Stimulated activated memory B cell treated with anti-CD40 and anti-IgM and Interleukin-4, amounts not matched to agents 10 μg/mL and 1 μg/mL and 100 μg/mL, for 72 hours (primary cell): ENCODE data around the gene DGCR6.
"Not testable (repeated sequence)": the region's sequence is repeated elsewhere in the genome, so short reads cannot be mapped to it uniquely, and the experiment has no call there.

Experiments used
- ATAC-seq: fragments of 150-1000 bp; cut with Tn5 transposase; 2 replicates; pipeline ENCODE4 v1.10.0; 2021
- H3K27ac Mint-ChIP-seq: one replicate; pipeline ENCODE4 v1.8.0; 2022; ENCODE audit warnings: mild to moderate bottlenecking, mixed read lengths
- H3K27me3 Mint-ChIP-seq: one replicate; pipeline ENCODE4 v1.8.0; 2022; ENCODE audit warnings: mixed read lengths
- H3K36me3 Mint-ChIP-seq: one replicate; pipeline ENCODE4 v1.8.0; 2022; ENCODE audit warnings: mixed read lengths
- H3K4me1 Mint-ChIP-seq: one replicate; pipeline ENCODE4 v1.8.0; 2022; ENCODE audit warnings: mixed read lengths
- H3K4me3 Mint-ChIP-seq: one replicate; pipeline ENCODE4 v1.8.0; 2022; ENCODE audit warnings: mild to moderate bottlenecking, moderate library complexity, mixed read lengths
- H3K9me3 Mint-ChIP-seq: one replicate; pipeline ENCODE4 v1.8.0; 2022; ENCODE audit warnings: mixed read lengths

Gene DGCR6

DNA sequence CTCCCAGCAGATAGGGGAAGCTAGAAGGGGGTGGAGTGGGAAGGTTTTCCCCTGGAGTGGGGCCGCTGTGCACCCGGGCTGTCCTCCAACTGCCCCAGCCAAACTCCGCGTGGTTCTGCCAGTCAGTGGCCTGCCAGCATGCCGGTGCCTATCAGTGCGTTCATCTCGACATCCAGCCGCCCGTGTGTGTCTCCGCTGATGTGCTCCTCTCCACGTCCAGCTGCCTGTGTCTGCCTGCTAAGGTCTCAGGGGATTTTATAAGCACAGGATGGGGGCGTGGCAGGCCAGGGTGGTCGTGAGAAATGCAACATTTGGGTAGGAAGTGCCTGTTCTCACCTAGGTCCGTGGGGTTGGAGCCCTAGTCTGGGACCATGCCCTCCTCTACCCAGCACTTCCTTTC is 47.0 kb downstream of the DGCR6 start:
- H3K36me3 Mint-ChIP-seq = not testable (repeated sequence)

DNA sequence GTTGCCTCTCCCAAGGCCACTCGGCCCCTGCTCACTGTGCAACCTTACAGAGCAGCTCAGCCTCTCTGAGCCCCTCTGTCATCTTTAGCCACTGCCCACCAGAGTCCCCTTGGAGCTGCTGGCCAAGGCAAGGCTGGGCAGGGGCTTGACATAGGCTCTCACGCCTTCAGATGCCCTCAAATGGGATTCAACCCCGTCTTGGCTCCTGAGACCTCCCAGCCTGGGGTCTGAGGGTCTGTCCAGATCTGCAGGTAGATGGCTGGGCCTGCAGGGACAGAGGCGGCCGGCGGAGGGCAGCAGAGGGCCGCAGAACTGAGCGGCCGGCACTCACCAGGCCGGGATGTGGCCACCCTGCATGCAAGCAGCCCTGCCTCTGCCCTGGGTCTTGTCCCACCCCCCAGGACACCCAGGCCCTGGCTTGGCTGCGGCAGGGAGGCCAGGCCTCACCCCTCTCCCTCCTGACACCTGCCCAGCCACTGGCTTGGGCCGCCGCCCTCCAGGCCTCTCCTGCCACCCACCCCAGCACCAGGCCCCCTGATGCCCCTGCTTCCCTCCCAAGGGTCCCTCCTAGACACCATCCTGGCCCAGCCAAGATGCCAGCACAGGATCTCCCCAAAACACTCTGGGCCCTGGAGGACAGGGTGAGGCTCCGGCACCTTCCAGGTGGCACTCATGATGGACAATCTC is 48.3 kb downstream of the DGCR6 start:
- not testable (repeated sequence) for H3K4me3 Mint-ChIP-seq, H3K9me3 Mint-ChIP-seq, H3K27ac Mint-ChIP-seq, H3K4me1 Mint-ChIP-seq, H3K36me3 Mint-ChIP-seq
- peaks cover 61% of the 10 kb centered on the region for H3K27me3 Mint-ChIP-seq
- peak; percentile 72 for ATAC-seq

More for the DNA sequence above, 47.0 kb downstream of the DGCR6 start:
- H3K27me3 Mint-ChIP-seq = peaks cover 60% of the 10 kb centered on the region
- H3K4me3 Mint-ChIP-seq, ATAC-seq, H3K27ac Mint-ChIP-seq, H3K4me1 Mint-ChIP-seq, H3K9me3 Mint-ChIP-seq: not testable (repeated sequence)

DNA sequence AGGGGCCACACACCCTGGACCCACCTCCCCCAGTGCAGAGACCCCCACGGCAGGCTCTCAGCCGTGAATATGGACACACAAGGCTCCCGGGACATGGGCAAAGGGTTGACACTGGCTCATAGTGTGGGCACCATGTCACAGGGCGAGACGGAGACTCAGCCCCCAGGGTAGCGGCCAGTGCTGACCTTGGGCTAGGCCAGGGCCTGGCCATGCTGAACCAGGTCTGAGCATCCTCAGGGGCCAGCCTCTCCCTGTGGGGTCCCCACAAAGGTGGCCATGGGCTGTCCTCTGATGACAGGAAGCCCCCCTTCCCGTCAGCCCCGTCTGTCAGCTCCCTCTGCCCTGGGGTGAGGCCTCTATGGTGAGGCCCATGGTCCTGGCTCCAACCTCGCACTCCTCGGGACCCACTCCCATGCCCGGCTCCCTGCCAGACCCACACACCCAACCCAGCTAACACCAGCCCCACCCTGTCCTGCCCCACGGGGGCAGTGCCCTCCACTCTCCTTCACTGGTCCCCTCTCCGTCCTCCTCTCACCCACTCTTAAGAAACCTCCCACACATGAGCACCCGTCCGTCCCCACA is 49.0 kb downstream of the DGCR6 start:
- Mint-ChIP-seq H3K4me3 (no peak overlapping the region), H3K27me3 (peaks cover 54% of the 10 kb centered on the region), H3K9me3 (no peaks in the 10 kb centered on the region), H3K36me3 (no peaks in the 10 kb centered on the region), H3K27ac (no peak overlapping the region), H3K4me1 (no peaks in the 10 kb centered on the region)
- ATAC-seq = no peak

DNA sequence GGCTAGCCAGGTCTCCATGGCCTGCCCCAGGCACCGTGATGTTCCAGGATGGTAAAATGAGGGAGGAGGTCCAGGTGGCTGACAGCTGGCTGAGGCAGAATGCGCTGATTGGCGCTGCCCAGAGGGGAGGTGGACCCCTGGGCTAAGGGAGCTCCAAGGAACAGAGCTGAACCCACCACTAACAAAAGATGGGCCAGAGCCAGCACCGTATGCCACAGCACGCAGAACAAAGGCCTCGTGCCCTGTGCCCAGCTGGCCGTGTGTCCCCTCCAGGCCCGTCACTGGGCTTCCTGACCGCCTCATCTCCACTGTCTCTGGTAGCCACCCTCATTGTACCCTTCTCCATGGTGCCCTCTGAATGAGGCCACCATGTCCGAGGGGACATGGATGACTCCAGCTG is 49.6 kb downstream of the DGCR6 start:
- no peaks in the 10 kb centered on the region for H3K9me3 Mint-ChIP-seq

DNA sequence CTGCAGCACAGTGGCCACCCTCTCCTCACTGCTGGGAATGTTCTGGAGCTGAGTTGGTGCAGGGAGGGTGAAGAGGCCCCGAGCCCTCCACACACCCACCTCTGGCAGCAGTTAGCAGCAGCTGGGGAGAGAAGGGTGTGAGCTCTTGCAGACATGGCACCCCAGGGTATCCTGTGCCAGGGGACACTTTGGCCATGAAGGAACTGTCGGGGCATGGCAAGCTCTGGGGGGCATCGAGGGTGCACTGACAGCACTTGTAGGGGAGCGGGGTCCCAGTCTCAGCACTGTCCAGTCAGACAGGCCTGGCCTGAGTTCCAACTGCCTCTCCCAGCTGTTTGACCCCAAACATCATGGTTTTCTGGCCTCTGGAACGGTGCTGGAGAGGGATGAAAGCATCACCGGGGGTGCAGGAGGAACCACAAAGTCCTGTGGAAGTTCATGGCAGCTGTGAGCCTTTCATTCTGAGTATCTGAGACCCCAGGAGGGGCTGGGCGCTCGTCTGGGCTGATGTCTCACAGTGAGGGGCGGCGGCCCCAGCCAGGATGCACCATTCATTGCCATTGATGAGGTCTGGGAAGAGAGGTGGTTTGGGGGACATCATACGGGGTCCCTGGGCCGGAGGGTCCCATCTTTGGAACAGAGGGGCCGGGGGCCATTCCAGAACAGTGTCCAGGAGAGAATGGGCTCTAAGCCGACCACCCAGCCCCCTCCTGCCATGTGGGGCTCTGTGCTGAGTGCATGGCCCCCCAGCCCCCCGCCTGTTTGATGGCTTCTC is 50.2 kb downstream of the DGCR6 start:
- not testable (repeated sequence) for H3K4me1 Mint-ChIP-seq, H3K9me3 Mint-ChIP-seq, ATAC-seq, H3K4me3 Mint-ChIP-seq, H3K27ac Mint-ChIP-seq, H3K36me3 Mint-ChIP-seq
- peaks cover 49% of the 10 kb centered on the region for H3K27me3 Mint-ChIP-seq

More for the DNA sequence above, 49.6 kb downstream of the DGCR6 start:
- Mint-ChIP-seq H3K27me3 (peaks cover 48% of the 10 kb centered on the region), H3K4me1 (no peaks in the 10 kb centered on the region), H3K36me3 (no peaks in the 10 kb centered on the region), H3K4me3 (no peak overlapping the region), H3K27ac (no peak overlapping the region)
- ATAC-seq = no peak

DNA sequence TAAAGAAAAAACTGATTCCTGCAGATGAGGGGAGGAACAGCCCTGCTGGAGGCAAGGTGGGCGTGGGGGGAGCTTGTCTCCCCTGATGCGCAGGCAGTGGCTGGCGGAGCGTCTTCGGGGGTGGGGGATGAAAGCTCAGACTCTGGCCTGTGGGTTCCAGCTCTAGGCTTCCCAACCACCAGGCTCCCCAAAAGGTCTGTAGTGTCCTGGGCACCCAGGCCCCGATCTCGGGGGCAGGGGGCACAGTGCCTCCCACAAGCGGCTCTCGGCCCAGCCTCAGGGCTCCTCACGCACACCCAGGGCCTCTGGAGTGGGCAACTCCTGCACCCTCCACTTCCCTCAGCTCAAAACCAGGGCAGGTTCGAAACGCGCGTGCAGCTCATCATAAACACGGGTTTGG is 50.8 kb downstream of the DGCR6 start:
- not testable (repeated sequence) for H3K27ac Mint-ChIP-seq, H3K4me1 Mint-ChIP-seq, ATAC-seq, H3K4me3 Mint-ChIP-seq, H3K9me3 Mint-ChIP-seq, H3K36me3 Mint-ChIP-seq
- peaks cover 56% of the 10 kb centered on the region for H3K27me3 Mint-ChIP-seq

DNA sequence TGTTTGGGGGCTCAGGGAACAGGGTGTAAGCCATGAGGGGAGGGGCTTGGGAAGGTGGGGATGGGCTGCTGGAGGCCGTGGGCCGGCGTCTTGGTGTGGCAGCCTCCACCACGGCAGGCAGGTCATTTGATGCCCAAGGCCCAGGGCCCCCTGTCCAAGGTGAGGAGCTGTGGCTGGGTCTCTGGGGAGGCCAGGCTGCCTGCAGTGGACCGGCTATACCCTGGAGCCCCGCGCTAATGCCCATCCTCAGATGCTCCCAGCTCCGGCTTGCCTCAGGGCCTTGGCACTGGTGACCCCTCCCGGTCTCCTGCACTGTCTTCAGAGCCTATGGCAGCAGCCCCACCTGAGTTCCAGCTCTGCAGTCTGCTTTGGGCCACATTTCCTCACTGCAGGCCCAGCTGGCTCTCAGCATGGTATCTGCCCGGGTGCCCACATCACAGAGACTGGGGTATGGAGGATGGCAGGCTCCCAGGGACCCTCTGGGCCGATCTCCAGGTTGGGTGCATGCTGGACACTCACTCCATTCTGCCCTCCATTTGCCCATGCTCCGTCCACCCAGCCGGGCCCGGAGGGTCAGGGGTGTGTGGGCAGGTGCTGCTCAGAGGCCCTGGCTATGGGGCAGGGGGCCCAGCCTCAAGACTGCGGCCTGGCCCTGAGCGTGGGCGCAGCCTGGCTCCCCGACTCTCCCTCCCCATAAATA is 51.7 kb downstream of the DGCR6 start:
- not testable (repeated sequence) for H3K36me3 Mint-ChIP-seq, H3K4me3 Mint-ChIP-seq, H3K4me1 Mint-ChIP-seq, H3K27ac Mint-ChIP-seq, H3K9me3 Mint-ChIP-seq, ATAC-seq
- H3K27me3 Mint-ChIP-seq = peaks cover 57% of the 10 kb centered on the region

DNA sequence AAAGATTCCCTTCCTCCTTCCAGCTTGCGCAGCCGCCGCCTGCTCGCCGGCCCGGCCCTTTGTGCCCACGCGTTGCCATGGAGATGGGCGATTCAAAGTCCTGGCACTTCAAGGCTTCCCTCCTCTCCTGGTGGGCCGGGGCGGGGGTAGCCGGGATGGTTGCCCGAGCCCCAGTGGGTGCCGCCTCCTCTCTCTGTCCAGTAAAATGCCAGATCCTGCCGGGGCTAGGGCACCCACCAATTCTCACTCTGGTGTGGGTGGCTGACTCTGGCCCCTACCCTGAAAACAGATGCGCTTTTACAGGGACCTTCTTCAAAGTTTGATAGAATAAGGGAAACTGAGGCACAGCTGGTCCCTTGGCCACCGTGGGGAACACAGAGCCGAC is 52.2 kb downstream of the DGCR6 start:
- H3K27me3 Mint-ChIP-seq = peaks cover 51% of the 10 kb centered on the region
- not testable (repeated sequence) for ATAC-seq, H3K27ac Mint-ChIP-seq, H3K4me3 Mint-ChIP-seq, H3K4me1 Mint-ChIP-seq, H3K36me3 Mint-ChIP-seq, H3K9me3 Mint-ChIP-seq

DNA sequence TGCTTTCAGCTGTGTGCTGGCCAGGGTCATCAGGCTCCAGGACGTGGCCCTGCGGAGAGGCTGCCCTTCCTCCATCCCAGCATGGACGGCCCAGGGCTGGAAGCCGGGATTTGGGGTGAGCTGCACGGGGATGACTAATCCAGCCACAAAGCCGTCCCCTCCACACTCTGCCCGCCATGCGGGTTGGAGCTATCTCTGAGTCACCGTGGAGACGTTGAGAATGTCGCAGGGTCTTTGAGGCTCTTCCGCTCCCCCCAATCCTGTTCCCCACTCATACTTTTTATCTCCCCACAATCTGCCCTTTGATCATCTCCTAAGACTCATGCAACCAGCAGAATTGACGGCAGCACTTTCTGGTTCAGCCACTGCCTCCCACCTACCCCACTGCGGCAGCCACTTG is 52.6 kb downstream of the DGCR6 start:
- H3K36me3 Mint-ChIP-seq, ATAC-seq, H3K4me3 Mint-ChIP-seq, H3K9me3 Mint-ChIP-seq, H3K4me1 Mint-ChIP-seq, H3K27ac Mint-ChIP-seq: not testable (repeated sequence)
- H3K27me3 Mint-ChIP-seq = peaks cover 49% of the 10 kb centered on the region

DNA sequence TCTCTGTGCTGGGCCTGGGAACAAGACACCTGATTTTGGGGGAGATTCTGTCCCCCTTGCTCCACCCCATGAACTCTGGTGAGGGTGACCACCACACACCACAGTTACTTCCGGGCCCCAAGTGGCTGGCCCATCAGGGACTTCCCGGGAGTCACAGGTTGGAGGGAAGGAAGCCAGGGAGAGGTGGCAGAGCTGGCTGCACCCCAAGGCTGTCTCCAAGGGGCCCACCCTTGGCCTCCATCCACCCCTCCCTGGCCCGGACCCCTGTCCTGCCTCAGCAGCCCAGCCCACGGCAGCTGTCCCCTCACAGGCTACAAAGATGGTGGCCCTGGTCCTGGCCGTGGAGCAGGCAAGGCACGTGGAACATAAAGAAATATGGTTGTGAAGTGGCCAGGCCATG is 53.1 kb downstream of the DGCR6 start:
- H3K9me3 Mint-ChIP-seq, H3K36me3 Mint-ChIP-seq, H3K4me1 Mint-ChIP-seq, ATAC-seq, H3K27ac Mint-ChIP-seq, H3K4me3 Mint-ChIP-seq: not testable (repeated sequence)
- H3K27me3 Mint-ChIP-seq = peaks cover 46% of the 10 kb centered on the region

DNA sequence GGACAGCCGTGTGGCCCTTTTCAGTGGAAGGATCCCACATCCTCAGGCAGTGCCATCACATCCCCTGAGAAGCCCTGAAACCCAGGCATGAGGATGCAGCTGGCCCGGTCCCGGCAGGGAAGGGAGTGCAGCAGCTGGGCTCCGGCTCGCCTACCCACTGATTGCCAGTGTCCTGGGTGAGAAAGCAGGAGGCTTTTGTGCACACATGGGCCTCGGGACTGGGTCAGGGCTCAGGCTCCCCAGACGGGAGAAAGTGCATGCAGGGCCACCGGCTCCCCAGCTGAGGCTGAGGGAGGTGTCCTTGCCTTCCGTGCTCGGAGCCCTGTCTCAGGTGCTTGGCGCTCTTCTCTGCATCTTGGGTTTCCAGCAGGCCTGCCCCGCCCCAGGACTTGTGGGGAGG is 53.6 kb downstream of the DGCR6 start:
- not testable (repeated sequence) for ATAC-seq, H3K4me1 Mint-ChIP-seq, H3K36me3 Mint-ChIP-seq, H3K9me3 Mint-ChIP-seq, H3K27ac Mint-ChIP-seq, H3K4me3 Mint-ChIP-seq
- H3K27me3 Mint-ChIP-seq = peaks cover 41% of the 10 kb centered on the region

DNA sequence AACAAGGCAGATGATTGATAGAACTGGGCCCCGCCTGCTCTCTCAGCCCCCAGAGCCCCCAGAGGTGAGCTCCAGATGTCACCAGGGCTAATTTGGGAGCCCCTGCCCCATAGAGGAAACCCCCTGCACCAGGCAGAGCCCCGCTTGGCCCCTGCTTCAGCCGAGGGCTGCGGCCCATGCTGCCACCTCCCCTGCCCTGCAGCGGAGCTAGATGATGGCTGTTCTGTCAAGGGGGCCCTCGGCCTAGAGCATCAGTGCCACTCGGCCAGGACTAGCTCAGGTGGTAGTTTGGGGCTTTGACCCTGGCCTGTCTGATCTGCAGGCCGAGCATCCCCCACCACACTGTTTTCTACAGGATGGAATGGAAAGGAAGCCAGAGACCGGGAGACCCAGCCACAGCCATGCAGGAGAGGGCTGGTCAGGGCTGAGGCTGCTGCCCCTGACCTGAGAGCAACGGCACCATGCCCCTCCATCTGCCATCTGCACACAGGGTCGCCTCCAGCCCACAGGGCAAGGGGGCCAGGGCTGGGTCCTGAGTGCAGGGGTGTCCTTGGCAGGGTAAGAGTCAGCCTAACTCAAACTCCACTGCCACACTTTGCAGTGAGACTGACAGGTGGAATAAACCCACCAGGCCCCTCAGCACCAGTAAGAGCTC is 54.2 kb downstream of the DGCR6 start:
- H3K4me3 Mint-ChIP-seq, H3K27ac Mint-ChIP-seq, H3K4me1 Mint-ChIP-seq, ATAC-seq, H3K9me3 Mint-ChIP-seq, H3K36me3 Mint-ChIP-seq: not testable (repeated sequence)
- peaks cover 35% of the 10 kb centered on the region for H3K27me3 Mint-ChIP-seq

DNA sequence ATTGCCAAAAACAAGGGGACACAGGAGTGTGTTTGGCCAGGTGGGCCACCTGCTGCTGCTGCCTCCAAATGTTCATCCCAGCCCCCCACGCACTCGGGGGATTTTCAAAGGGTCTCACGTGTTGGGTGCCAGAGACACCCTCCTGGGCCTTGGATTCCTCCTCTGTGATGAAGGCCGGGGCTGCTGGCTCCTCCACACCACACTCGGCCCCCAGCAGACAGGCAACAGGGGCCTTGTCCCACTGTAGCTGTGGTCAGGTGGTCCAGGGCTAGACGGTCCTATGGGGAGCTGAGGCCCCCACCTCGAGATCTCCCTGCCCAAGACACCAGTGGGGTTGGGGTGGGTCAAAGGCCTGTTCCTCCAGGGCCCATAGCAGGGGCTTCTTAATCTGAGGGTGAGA is 55.1 kb downstream of the DGCR6 start:
- H3K4me3 Mint-ChIP-seq, H3K36me3 Mint-ChIP-seq, H3K4me1 Mint-ChIP-seq, H3K27ac Mint-ChIP-seq, H3K9me3 Mint-ChIP-seq, ATAC-seq: not testable (repeated sequence)
- peaks cover 33% of the 10 kb centered on the region for H3K27me3 Mint-ChIP-seq
